ENCODE data around the gene VWA3A.

The VWA3A gene

DNA sequence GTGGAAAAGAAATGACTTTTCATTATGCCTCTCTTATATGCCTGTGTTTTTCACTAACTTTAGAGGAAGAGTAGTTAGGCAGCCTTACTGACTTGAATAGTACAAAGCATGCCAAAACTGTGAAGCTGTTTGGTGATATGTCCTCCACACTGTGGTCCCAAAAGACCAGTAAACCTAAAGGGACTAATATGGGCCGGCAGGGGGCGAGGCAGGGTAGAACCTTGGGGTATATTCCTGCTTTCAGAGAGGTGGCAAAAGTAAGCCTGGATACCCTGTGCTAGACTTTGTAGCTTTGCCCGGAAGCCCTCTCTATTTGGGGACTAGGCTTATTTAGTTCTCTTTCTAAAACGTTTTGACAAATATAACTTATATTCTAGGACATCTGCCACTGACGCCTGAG lies 36.5 kb upstream of the VWA3A start:
- no peak overlapping the region for H3K4me3 ChIP-seq (ENCODE audit: low read length)

DNA sequence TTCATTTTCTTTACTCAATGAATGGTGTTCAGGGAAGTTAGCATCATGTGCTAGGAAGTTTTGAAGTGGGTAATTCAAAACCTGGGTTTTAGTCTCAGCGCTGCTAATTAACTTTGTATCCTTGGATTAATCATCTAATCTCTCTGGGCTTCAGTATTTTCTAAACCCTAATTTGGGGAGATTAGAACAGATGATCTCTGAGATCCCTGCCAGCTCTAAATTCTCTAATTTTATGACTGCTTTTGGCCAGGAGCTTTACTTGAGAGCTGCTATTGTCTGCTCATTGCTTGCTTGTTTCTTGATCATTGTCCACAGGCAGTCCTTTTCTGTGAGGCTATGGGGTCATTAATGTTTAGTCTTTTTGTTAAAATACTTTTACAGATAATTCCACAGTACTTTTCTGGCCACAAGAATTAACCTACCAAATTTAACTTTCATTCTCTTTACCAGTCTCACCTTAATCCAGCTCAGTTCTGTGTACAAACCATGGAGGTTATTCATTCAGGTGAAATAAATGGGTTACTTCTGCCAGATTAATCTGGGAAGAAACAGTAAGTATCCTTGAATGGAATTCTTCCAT lies 28.4 kb upstream of the VWA3A start:
- TF ChIP-seq, protein P1, sequence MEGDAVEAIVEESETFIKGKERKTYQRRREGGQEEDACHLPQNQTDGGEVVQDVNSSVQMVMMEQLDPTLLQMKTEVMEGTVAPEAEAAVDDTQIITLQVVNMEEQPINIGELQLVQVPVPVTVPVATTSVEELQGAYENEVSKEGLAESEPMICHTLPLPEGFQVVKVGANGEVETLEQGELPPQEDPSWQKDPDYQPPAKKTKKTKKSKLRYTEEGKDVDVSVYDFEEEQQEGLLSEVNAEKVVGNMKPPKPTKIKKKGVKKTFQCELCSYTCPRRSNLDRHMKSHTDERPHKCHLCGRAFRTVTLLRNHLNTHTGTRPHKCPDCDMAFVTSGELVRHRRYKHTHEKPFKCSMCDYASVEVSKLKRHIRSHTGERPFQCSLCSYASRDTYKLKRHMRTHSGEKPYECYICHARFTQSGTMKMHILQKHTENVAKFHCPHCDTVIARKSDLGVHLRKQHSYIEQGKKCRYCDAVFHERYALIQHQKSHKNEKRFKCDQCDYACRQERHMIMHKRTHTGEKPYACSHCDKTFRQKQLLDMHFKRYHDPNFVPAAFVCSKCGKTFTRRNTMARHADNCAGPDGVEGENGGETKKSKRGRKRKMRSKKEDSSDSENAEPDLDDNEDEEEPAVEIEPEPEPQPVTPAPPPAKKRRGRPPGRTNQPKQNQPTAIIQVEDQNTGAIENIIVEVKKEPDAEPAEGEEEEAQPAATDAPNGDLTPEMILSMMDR (conservative IDR thresholded peaks at IDR 0.05; ENCODE audit: low read depth, low read length), result no peak
- no peak overlapping the region for H3K4me3 ChIP-seq (ENCODE audit: low read length)
- DNase-seq (ENCODE audit: low read depth), result peak; percentile 25

More for the DNA sequence above, 36.5 kb upstream of the VWA3A start:
- no peak for DNase-seq (ENCODE audit: low read depth)
- TF ChIP-seq, protein P1 (conservative IDR thresholded peaks at IDR 0.05; ENCODE audit: low read depth, low read length), result peak; percentile 15

DNA sequence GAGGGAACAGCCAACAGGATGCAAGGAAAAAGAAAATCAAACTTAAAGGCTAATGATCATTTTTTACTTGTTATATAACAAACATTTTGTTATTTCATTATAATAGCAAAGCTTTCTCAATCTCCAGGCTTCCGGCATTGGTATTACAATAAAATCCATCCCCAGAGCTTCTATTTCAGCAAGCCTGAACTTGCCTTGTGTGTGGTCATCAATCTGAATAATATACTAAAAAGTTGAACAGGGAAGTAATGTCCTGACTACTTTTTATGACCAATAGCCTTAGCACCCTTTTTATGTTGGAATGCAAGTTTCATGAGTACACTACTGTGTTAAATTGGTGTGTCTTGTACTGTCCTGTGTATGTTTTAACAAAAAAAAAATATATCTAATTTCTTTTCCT lies 27.1 kb upstream of the VWA3A start:
- DNase-seq (ENCODE audit: low read depth), result no peak
- H3K4me3 ChIP-seq (ENCODE audit: low read length), result no peak overlapping the region
- TF ChIP-seq, protein P1 (conservative IDR thresholded peaks at IDR 0.05; ENCODE audit: low read depth, low read length), result no peak

DNA sequence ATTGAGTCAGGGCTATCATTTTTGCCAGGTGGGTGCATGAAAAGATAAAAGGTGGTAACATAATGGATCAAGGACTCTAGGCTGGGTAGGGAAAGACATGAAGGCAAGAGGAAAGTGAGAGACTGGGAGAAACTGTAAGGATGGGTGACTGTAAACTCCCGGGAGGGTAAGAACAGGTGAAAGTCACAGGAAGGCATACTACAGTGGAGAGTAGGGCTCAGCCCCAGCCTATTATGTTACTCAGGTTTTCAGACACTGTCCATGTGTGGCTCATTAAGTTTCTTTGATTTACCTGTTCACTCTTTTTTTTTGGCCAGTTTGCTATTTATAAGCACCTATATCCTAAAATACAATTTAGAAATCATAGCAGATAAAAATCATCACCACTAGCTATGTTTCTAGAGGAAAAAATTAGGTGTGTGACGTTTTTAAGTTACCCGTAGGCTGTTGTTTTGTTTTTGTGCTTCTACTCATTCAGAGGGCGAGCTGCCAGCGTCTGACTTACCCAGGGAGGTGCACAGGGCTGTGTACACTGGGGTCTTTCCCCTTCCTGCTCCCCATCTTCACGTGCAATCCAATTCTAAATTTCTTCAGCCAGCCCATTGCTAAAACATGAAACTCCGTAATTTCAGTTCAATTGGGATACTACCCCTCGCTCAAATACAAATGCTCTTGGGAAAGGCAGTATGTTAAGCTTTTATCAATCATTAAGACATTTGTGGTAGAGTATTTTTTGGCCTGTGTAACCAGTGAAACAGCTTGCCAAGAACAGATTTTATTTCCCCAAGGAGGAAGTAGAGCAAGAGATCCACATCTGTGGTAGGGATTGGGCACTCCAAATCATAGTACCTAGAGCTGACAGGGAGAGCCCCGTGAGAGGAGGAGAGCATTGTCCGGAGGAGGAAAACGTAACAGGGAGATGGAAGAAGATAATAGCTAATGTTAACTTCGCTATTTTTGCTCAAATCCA lies 21.7 kb upstream of the VWA3A start:
- TF ChIP-seq, protein P1 (conservative IDR thresholded peaks at IDR 0.05; ENCODE audit: low read depth, low read length), result no peak
- DNase-seq (ENCODE audit: low read depth), result no peak
- H3K4me3 ChIP-seq (ENCODE audit: low read length), result no peak overlapping the region

DNA sequence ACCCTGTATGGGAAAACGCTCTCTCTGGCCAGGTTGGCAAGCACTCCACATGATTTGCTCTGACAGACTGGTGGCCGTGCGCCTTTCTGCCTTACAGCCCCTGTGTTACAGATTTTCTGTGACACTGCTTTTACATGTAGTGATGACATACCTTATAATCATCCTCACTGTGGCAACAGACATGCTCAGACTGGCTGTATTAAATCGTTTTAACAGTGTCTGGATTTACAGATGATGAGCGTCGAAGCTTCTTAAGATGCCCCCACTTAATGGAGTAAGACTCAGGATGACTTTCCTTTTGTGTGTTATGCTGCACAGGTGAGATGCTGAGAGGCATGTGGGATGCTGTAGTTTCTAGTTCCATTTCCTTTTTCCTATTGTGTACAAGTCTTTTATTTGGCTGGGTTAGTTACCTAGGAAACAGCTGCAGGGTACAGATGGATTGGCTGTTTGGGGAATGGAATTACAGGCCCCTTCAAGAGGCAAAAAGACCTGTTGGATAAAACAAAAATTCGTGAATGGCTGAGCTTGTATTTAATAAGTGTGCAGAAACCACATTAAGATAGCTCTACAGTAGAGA lies 20.9 kb upstream of the VWA3A start:
- DNase-seq (ENCODE audit: low read depth), result no peak
- TF ChIP-seq, protein P1 (conservative IDR thresholded peaks at IDR 0.05; ENCODE audit: low read depth, low read length), result no peak
- H3K4me3 ChIP-seq (ENCODE audit: low read length), result no peak overlapping the region

DNA sequence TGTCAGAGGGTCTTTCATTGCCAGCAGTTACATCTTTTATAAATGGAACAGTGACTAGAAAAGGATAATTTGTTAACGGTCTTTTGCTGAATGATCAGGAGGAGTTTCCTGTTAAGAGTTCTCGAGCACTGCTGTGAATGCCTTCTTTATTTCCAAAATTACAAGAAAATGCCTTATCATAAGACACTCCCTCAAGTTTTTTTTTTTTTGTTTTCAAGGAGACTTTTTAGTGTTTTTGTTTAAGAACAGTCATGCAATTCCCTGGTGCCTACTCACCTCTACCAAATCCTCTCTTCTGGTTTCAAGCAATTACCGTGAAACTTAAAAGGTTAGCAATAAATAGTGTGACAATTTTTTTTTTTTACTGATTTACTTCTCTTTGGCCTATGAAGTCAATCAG lies 19.0 kb upstream of the VWA3A start:
- TF ChIP-seq, protein P1 (conservative IDR thresholded peaks at IDR 0.05; ENCODE audit: low read depth, low read length), result no peak
- no peak for DNase-seq (ENCODE audit: low read depth)
- H3K4me3 ChIP-seq (ENCODE audit: low read length), result no peak overlapping the region

Measured in retinal pigment epithelial cell (primary cell).